Keratinocyte (primary cell): ENCODE data around the gene VASN. TPM values are rescaled to one million over a fixed set of nuclear protein-coding genes. Genes with fewer than 3 reads are reported as not detected.

Source experiments
- DNase-seq: peaks from one replicate; pipeline ENCODE4 v3.0.0-alpha.2; 2011; ENCODE audit warnings: low read depth, missing footprints, low spot score
- FAIRE-seq: peaks from 2 replicates; lab custom pipeline; 2011; peaks lifted over from hg19 to GRCh38; lab: Jason Lieb, UNC
- H2AFZ ChIP-seq: 2 replicates; pipeline ENCODE4 v1.6.0; 2012; ENCODE audit warnings: low read length, control low read depth, inconsistent platforms; ENCODE audit not compliant: control insufficient read depth
- H3K27ac ChIP-seq: 2 replicates; pipeline ENCODE4 v1.5.1; 2011; ENCODE audit warnings: low read length; ENCODE audit not compliant: control insufficient read depth, insufficient read depth
- H3K27me3 ChIP-seq: 3 replicates; pipeline ENCODE4 v1.6.0; 2011; ENCODE audit warnings: low read length; ENCODE audit not compliant: control insufficient read depth, insufficient read depth; ENCODE audit errors: extremely low read depth
- H3K36me3 ChIP-seq, 2 experiments: 2 replicates in 1 of 2; 3 replicates in 1 of 2; pipeline ENCODE4 v1.5.1; 2011; ENCODE audit warnings: low read length in 2 of 2, mild to moderate bottlenecking in 1 of 2; ENCODE audit not compliant: control insufficient read depth in 2 of 2, insufficient read depth in 2 of 2; ENCODE audit errors: extremely low read depth in 1 of 2
- H3K4me1 ChIP-seq: 3 replicates; pipeline ENCODE4 v1.5.1; 2011; ENCODE audit warnings: low read length; ENCODE audit not compliant: control insufficient read depth, insufficient read depth; ENCODE audit errors: extremely low read depth
- H3K4me2 ChIP-seq: 3 replicates; pipeline ENCODE4 v1.6.0; 2011; ENCODE audit warnings: low read depth, low read length; ENCODE audit not compliant: control insufficient read depth, insufficient read depth; ENCODE audit errors: extremely low read depth
- H3K4me3 ChIP-seq, 3 experiments: fragments of 200-600 bp in 1 of 3; sonication (generic) in 1 of 3; 2 replicates in 2 of 3; 3 replicates in 1 of 3; pipeline ENCODE4 v1.5.1; 2011 to 2016; ENCODE audit warnings: low read length in 3 of 3, mild to moderate bottlenecking in 3 of 3, control low read depth in 2 of 3, inconsistent platforms in 1 of 3, low read depth in 1 of 3, mixed read lengths in 1 of 3, mixed run types in 1 of 3, moderate library complexity in 1 of 3; ENCODE audit not compliant: control insufficient read depth in 2 of 3, insufficient read depth in 2 of 3; ENCODE audit errors: extremely low read depth in 1 of 3
- H3K79me2 ChIP-seq: 2 replicates; pipeline ENCODE4 v1.6.0; 2012; ENCODE audit warnings: low read length; ENCODE audit not compliant: control insufficient read depth, insufficient read depth
- H3K9ac ChIP-seq: 3 replicates; pipeline ENCODE4 v1.6.0; 2011; ENCODE audit warnings: low read length; ENCODE audit not compliant: control insufficient read depth, insufficient read depth; ENCODE audit errors: extremely low read depth
- H3K9me1 ChIP-seq: 3 replicates; pipeline ENCODE4 v1.6.0; 2011; ENCODE audit warnings: low read length; ENCODE audit not compliant: control insufficient read depth, insufficient read depth; ENCODE audit errors: extremely low read depth
- H3K9me3 ChIP-seq: 2 replicates; pipeline ENCODE4 v1.5.1; 2012; ENCODE audit warnings: low read depth, low read length; ENCODE audit not compliant: control insufficient read depth
- H4K20me1 ChIP-seq: 3 replicates; pipeline ENCODE4 v1.6.0; 2011; ENCODE audit warnings: low read length; ENCODE audit not compliant: control insufficient read depth, insufficient read depth; ENCODE audit errors: extremely low read depth
- CTCF ChIP-seq, 3 experiments: IDR thresholded peaks in 1 of 3; conservative IDR thresholded peaks in 1 of 3; optimal IDR thresholded peaks in 1 of 3; 2 replicates in 2 of 3; 3 replicates in 1 of 3; pipeline versions ENCODE3 to v1.5.1; 2011; ENCODE audit warnings: low read length in 3 of 3, mild to moderate bottlenecking in 3 of 3, moderate library complexity in 2 of 3, control low read depth in 1 of 3, inconsistent platforms in 1 of 3; ENCODE audit not compliant: insufficient read depth in 2 of 3; ENCODE audit errors: extremely low read depth in 1 of 3
- EZH2 ChIP-seq: IDR thresholded peaks from one replicate; pipeline ENCODE4 v1.6.1; 2012; ENCODE audit warnings: inconsistent platforms, mild to moderate bottlenecking, low read length, moderate library complexity
- dilution Hi-C: fragments of 300-500 bp; cut with MboI; formaldehyde crosslinking; loops from one replicate; pipeline ENCODE4 v1.7.0; 2020; ENCODE audit warnings: low sequenced_read_pairs; ENCODE audit not compliant: extremely low pct_ligation_motif_present
- polyA plus RNA-seq, 5 experiments: library from polyadenylated mRNA; depleted of rRNA in 3 of 5; stranded (reverse) in 3 of 5; stranded (forward) in 1 of 5; unstranded in 1 of 5; fragments of >200 nt; gene quantifications; 1 replicate in 1 of 5; 2 replicates in 3 of 5; 3 replicates in 1 of 5; pipeline versions ENCODE4 v1.2.1 to v1.2.3, GENCODE V29; 2011 to 2012; ENCODE audit warnings: missing spikeins in 2 of 5, low read depth in 1 of 5, low replicate concordance in 1 of 5

The VASN gene
- polyA plus RNA-seq, 1 donor (not counting 4 experiments of a cell fraction or from before 2014, with no cell fraction given) = 0.37 TPM

GRCh38 chr16:4358236-4358635 lies 13.4 kb upstream of the VASN start:
- no peak for TF ChIP-seq EZH2
- TF ChIP-seq CTCF (optimal IDR thresholded peaks at IDR 0.05 in 1 of 3, IDR thresholded peaks at IDR 0.05 in 1 of 3, conservative IDR thresholded peaks at IDR 0.05 in 1 of 3; ENCODE audit: extremely low read depth in 1 of 3, insufficient read depth in 2 of 3, low read length in 3 of 3) = no peak
- Histone ChIP-seq H3K9me3 (no peaks in the 10 kb centered on the region), H3K4me2 (no peak overlapping the region), H3K9ac (no peak overlapping the region), H2AFZ (no peak overlapping the region), H3K36me3 (peaks cover 5 to 22% of the 10 kb centered on the region in 2 experiments), H3K27ac (no peak overlapping the region), H4K20me1 (no peaks in the 10 kb centered on the region), H3K27me3 (no peaks in the 10 kb centered on the region), H3K4me1 (no peaks in the 10 kb centered on the region), H3K4me3 (no peak overlapping the region), H3K79me2 (no peaks in the 10 kb centered on the region), H3K9me1 (no peaks in the 10 kb centered on the region)
- no peak for FAIRE-seq
- no peak for DNase-seq
- dilution Hi-C loops = no loop called here

GRCh38 chr16:4358831-4359561 lies 12.7 kb upstream of the VASN start:
- Histone ChIP-seq H3K36me3 (peaks cover 5 to 22% of the 10 kb centered on the region in 2 experiments), H3K4me1 (no peaks in the 10 kb centered on the region), H2AFZ (no peak overlapping the region), H3K9me3 (no peaks in the 10 kb centered on the region), H3K9ac (no peak overlapping the region), H3K4me2 (no peak overlapping the region), H3K9me1 (no peaks in the 10 kb centered on the region), H3K4me3 (no peak overlapping the region), H3K27ac (no peak overlapping the region), H3K27me3 (no peaks in the 10 kb centered on the region), H3K79me2 (no peaks in the 10 kb centered on the region), H4K20me1 (no peaks in the 10 kb centered on the region)
- TF ChIP-seq CTCF (optimal IDR thresholded peaks at IDR 0.05 in 1 of 3, IDR thresholded peaks at IDR 0.05 in 1 of 3, conservative IDR thresholded peaks at IDR 0.05 in 1 of 3; ENCODE audit: extremely low read depth in 1 of 3, insufficient read depth in 2 of 3, low read length in 3 of 3) (peak; percentile 80 to 92 (median 86)), EZH2 (no peak)
- no peak for DNase-seq
- no peak for FAIRE-seq
- dilution Hi-C loops = no loop called here
